ENCODE data around the gene NDUFA11. TPM values are rescaled to one million over a fixed set of nuclear protein-coding genes. Genes with fewer than 3 reads are reported as not detected.

Gene NDUFA11
- total and polyA plus RNA-seq, 2 of the 13 experiments (the other 11 are each of a cell fraction or from before 2014, with no cell fraction given) = 286 to 378 TPM

- H3K4me1 ChIP-seq (ENCODE audit: insufficient read depth, low read length) = no peaks in the 10 kb centered on the region
- no peaks in the 10 kb centered on the region for H3K79me2 ChIP-seq (ENCODE audit: insufficient read depth, low read length)
- H3K9ac ChIP-seq (ENCODE audit: insufficient read depth, low read depth, low read length) = no peak overlapping the region
- BruUV-seq (replicated peaks) = no TSS peak
- no peak overlapping the region for H2AFZ ChIP-seq (ENCODE audit: low read length)
- no peak for DNase-seq (ENCODE audit: low spot score)
- ATAC-seq = no peak
- peaks cover 61 to 97% of the 10 kb centered on the region in 2 experiments for H3K36me3 ChIP-seq (replicated peaks in 1 of 2; ENCODE audit: control insufficient read depth in 1 of 2, insufficient read depth in 2 of 2, low read length in 2 of 2)
- intact Hi-C loops (cut with micrococcal nuclease; ENCODE audit: unreplicated experiment) (no loop called here), in situ Hi-C loops (cut with HindIII; ENCODE audit: extremely low pct_ligation_motif_present, low pct_unique_long_range_greater_than_20kb) (no loop called here)
- H3K4me2 ChIP-seq (ENCODE audit: low read depth, low read length) = no peak overlapping the region
- H3K4me3 ChIP-seq (replicated peaks in 1 of 3; ENCODE audit: insufficient read depth in 1 of 3, low read depth in 2 of 3, low read length in 3 of 3) = no peak overlapping the region
- no peaks in the 10 kb centered on the region for H4K20me1 ChIP-seq (ENCODE audit: insufficient read depth, low read length)
- no peaks in the 10 kb centered on the region for H3K9me3 ChIP-seq (ENCODE audit: low read length)
- H3K27me3 ChIP-seq (ENCODE audit: control insufficient read depth in 1 of 2, insufficient read depth in 2 of 2, low read length in 2 of 2) = no peaks in the 10 kb centered on the region; a peak in 1 of 5 replicates
- FAIRE-seq = no peak
- ChIA-PET CTCF (ENCODE audit: low intra/inter-chr PET ratio, low total read pairs) (no interaction called here), POLR2A (no interaction called here)
- WGBS (ENCODE audit: low lambda C conversion rate) = 98% methylated on average over 18 of the region's 18 CpGs
- no peak overlapping the region for H3K27ac ChIP-seq (ENCODE audit: extremely low read length, insufficient read depth, low read length)
- no peak for TF ChIP-seq ZNF512B (CRISPR knock-in tag; IDR thresholded peaks at IDR 0.05; ENCODE audit: borderline replicate concordance)
- TF ChIP-seq GZF1 (CRISPR knock-in tag; IDR thresholded peaks at IDR 0.05) = no peak
- no peak for TF ChIP-seq ZNF407 (CRISPR knock-in tag; IDR thresholded peaks at IDR 0.05; ENCODE audit: not compliant biosample characterization)
- TF ChIP-seq IKZF1 (IDR thresholded peaks at IDR 0.05) = no peak
- no peak for TF ChIP-seq KDM2A (CRISPR knock-in tag; IDR thresholded peaks at IDR 0.05; ENCODE audit: borderline replicate concordance, low read depth)
- TF ChIP-seq ZFP36L2 (CRISPR knock-in tag; IDR thresholded peaks at IDR 0.05) = no peak
- no peak for TF ChIP-seq NR1H2 (CRISPR knock-in tag; IDR thresholded peaks at IDR 0.05; ENCODE audit: borderline replicate concordance, low read depth)
- TF ChIP-seq PREB (CRISPR knock-in tag; IDR thresholded peaks at IDR 0.05) = no peak
- no peak for TF ChIP-seq YEATS2 (CRISPR knock-in tag; IDR thresholded peaks at IDR 0.05; ENCODE audit: borderline replicate concordance)
- no peak for TF ChIP-seq BRF2 (CRISPR knock-in tag; IDR thresholded peaks at IDR 0.05)
- TF ChIP-seq DR1 (CRISPR knock-in tag; IDR thresholded peaks at IDR 0.05) = no peak
Measured at GRCh38 chr19:5925830-5926427, 22.3 kb upstream of the NDUFA11 start.
